KOPT-K1 (cell line): ENCODE results near the gene SLC25A26.

Source experiments
- H3K27ac ChIP-seq: fragments of 200-600 bp; sonication (generic); 2 replicates; pipeline ENCODE4 v1.5.1; 2016; ENCODE audit warnings: antibody characterized with exemption, mild to moderate bottlenecking, low read depth, low read length; ENCODE audit not compliant: poor library complexity, severe bottlenecking
- H3K36me3 ChIP-seq: fragments of 200-600 bp; sonication (generic); 2 replicates; pipeline ENCODE4 v1.5.1; 2017; ENCODE audit warnings: antibody characterized with exemption, mild to moderate bottlenecking, low read length, moderate library complexity; ENCODE audit not compliant: insufficient read depth
- H3K9me3 ChIP-seq: fragments of 200-600 bp; sonication (generic); 2 replicates; pipeline ENCODE4 v1.5.1; 2017; ENCODE audit warnings: antibody characterized with exemption, low read length, mild to moderate bottlenecking; ENCODE audit not compliant: insufficient read depth, poor library complexity, severe bottlenecking

SLC25A26 gene

DNA sequence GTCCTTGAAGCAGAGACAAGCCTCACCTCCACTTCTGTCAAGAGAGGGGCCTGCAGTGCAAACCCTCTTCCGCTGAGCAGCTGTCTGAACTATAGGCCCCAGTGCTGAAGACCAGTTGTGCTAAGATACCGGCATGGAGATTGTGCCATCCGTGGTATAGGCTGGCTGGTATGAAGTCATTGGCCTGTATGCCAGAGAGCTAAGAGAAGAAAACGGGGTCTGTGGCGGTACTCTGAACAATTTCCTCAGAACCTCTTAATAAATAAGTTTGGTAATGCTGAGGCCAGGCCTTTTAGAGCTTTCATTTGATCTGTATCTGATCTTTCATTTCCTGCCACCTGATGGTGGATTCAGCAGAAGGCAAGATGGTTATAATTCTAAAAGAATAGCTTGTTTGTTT, 157.0 kb downstream of the SLC25A26 start:
- Histone ChIP-seq H3K27ac (peak overlapping the region; percentile 63), H3K36me3 (peaks cover 46% of the 10 kb centered on the region), H3K9me3 (no peaks in the 10 kb centered on the region)

DNA sequence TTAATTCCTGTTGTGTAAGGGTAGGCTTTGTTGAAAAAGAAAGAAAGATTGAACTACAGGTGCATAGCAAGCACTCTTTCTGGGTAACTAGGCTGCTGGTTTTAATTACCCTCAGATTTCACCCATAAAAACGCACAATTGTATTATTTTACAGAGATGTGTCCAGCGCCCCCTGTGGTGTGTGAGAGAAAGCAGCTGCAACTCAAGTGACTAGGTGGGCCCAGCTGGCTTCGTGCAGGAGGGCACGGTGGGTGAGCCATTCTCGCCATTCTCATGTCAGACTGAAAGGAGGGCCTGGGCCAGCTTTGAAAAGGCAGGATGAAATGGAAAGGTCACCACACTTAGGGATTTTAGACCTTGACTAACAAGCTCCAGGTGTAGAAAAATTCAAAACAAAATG, 157.5 kb downstream of the SLC25A26 start:
- Histone ChIP-seq H3K36me3 (peaks cover 51% of the 10 kb centered on the region), H3K27ac (peak overlapping the region; percentile 63), H3K9me3 (no peaks in the 10 kb centered on the region)

DNA sequence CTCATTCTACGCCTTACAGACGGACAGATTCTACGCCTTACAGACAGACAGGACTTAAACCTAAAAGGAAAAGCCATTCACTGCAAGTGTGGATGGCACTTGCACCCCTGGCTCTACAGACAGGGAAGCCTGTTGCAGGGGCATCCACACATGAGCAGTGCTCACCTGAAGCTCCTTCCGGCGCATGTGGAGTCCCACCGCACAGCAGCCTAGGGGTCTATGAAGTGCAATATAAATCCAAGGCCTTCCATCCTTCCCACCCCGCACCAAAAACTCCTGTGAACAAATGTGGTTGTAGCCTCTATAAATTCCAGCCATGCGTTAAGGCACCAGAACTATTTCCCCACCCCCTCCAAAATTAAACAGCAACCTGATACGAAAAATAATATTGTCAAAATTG, 158.8 kb downstream of the SLC25A26 start:
- H3K36me3 ChIP-seq: peaks cover 64% of the 10 kb centered on the region

DNA sequence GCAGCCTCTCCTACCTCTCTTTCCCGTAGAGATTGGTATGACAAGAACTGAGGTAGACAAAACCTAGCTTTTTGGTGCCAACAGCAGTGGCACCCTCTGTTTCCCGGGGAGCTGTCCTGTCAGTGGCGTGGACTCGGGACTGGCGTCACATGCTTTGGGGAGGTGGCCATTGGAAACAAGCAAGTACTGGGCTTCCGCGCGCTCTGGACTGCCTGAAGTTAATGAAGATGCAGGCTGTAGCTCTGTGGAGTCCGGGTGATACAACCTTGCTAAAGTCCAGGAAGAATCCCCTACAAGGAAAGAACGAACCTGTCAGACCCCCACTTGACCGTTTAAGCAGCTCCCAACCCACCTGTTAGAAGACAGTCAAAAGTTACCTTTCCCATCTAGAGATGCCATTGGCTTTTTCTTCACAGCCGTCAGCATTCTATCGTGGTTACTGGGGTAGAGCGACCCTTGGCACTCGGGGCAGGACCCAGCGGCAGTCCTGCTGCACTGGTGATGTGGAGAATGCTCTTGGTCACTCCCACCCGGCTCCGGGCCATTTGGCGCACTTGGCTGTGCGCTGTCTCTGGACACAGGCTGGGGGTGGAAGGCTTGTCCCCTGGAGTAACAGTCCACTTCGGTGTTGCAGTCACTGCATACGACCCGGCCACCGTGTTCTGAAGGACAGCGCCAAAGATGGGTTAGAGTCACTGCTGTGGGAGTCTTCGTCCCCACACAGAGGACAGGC, 159.6 kb downstream of the SLC25A26 start:
- Histone ChIP-seq H3K36me3 (peaks cover 72% of the 10 kb centered on the region), H3K9me3 (peaks cover 7% of the 10 kb centered on the region)

More for the DNA sequence above, 158.8 kb downstream of the SLC25A26 start:
- H3K9me3 ChIP-seq: no peaks in the 10 kb centered on the region
- H3K27ac ChIP-seq: no peak overlapping the region

DNA sequence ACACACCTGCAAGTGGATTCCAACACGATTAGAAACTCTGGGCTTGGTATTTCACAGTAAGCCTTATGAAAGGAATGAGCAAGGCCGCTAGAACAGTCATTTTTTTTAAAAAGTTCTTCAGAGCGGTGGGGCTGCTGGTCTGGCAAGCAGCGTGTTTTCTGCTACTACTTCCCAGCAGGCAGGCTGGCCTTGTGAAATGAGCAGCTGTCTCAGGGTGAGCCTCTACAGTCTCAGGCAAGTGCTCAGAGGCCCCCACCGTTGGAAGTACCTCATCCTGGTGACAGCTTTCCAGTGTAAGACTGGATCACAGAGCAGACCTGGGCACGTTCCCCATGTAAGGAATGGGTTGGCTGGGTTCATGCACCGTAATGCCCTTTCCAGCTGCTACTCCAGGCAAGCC, 160.8 kb downstream of the SLC25A26 start:
- peaks cover 19% of the 10 kb centered on the region for H3K9me3 ChIP-seq
- H3K36me3 ChIP-seq: peaks cover 80% of the 10 kb centered on the region
- H3K27ac ChIP-seq: no peak overlapping the region

More for the DNA sequence above, 159.6 kb downstream of the SLC25A26 start:
- no peak overlapping the region for H3K27ac ChIP-seq

DNA sequence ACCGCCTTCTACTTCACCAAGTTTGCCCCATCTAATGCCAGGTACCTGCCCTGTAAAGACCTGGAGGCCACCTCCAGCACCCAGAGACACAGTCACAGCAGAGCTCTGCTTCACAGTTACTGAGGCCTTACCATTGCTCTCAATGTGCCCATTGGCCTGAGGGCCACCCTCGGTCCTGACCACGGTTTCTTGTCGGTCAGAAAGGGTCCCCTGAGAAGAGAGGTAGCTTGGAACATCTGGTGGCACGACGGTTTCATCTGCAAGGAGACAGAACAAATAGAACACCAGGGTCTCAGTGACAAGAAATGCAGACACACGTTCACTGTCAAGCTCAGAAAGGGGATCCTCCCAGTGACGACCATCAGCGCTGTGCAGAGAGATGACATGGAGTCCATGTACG, 161.3 kb downstream of the SLC25A26 start:
- Histone ChIP-seq H3K36me3 (peaks cover 85% of the 10 kb centered on the region), H3K9me3 (peaks cover 23% of the 10 kb centered on the region), H3K27ac (no peak overlapping the region)

DNA sequence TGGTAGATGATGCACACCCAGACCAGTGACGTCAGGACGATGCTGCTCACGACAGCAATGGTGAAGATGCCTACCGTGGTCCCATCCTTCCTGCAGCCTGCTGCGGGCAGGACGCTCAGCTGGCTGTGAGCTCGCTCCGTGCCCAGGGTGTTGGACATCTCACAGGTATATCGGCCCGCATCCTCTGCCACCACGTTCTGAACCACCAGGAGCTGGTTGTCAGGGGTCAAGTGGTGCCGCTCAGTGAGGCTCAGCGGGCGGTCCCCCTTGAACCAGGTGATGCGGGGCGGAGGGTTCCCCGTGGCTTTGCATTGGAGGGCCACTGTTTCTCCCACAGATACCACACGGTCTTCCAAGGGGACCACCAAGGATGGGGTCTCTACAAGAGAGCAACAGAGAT, 162.2 kb downstream of the SLC25A26 start:
- H3K36me3 ChIP-seq: peaks cover 87% of the 10 kb centered on the region
- peaks cover 24% of the 10 kb centered on the region for H3K9me3 ChIP-seq
- H3K27ac ChIP-seq: no peak overlapping the region

DNA sequence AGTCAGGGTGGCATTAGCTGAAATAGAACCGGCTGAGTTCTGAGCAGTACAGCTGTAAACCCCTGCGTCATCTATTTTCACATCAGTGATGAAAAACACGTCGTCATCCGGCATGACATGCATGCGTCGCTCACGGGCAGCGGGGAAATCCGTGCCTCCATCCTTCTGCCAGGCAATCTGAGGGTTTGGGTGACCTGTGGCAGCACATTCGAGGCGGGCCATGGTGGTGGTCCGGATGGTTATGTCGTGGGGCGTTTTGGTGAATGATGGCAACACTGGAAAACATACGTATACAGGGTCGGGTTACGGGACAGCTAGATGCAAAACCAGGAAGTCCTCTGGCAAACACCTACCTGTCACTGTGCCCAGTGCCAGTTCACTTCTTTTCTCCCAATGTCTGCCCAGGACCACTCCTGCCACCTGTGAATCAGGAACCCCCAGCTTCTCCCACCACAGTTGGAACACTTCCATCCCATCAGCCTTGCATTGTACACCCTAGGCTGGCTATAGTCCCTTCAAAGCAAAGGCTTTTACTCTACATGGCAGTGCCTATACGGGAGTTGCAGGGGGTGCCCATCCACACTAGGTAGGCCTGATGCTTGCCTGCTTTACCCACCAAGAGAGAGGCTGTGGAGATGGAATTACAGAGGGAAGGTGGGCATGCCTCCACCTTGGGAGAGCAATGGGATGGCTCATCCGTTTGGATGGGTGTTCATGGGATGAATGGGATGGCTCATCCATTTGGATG, 163.4 kb downstream of the SLC25A26 start:
- peaks cover 24% of the 10 kb centered on the region for H3K9me3 ChIP-seq
- no peak overlapping the region for H3K27ac ChIP-seq
- H3K36me3 ChIP-seq: peaks cover 82% of the 10 kb centered on the region

DNA sequence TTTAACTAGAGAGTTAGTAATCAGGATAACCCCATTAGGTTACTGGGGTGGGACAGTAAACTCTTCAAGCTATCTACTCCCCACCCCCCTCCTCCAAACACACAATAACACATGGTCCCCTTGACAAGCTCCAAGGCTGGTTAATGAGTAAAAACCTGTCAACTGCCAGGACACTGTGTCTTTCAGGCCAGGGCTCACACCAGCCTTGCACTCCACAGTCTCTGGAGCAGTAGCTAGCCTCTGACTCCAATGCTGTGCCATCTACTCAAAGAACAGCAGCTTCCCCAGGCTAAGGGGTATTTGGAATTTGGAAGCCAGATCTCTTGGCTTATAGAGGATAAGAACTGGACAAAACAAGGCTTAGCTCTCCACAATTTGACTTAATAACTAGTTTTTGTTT, 164.3 kb downstream of the SLC25A26 start:
- no peak overlapping the region for H3K27ac ChIP-seq
- peaks cover 24% of the 10 kb centered on the region for H3K9me3 ChIP-seq
- peaks cover 73% of the 10 kb centered on the region for H3K36me3 ChIP-seq

DNA sequence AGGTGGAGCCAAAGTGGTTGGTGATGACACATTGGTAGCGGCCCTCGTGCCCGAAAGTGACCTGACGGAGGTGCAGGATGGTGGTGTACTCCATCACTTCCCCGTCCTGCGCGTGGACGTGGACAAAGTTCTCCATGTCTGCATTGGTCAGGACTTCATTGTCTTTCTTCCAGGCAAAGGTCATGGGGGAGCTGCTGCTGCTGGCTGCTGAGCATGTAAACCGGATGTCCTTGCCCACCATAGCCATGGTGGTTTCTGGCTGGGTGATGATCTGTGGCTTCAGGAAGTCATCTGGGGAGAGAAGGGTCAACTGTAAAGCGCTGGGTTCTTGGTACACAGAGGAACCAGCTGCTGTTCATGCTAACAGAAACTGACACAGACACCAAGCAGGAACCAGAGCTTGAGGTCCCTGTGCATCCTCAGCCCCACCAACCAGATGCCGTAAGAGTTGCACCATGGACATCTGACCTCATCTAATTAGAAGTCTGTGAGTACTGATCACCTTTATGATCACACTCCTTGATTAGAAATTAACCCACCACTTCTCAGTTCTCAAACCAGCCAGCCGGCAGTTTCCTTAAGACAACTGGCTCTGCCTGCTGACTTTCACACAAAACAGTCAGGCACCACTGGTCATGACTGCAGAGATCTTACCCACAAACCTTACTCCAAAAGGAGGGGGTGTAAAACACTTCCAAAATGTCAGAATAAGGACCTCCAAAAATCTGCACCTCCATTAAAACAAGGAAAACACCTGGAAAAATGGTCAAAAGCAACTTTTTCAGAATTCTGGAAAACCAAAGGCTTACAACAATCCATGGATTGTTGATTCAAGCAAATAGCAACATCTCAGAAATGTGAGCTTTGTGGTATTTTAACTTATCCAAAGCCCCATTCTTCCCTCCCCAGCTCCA, 165.5 kb downstream of the SLC25A26 start:
- peaks cover 61% of the 10 kb centered on the region for H3K36me3 ChIP-seq
- H3K9me3 ChIP-seq: peaks cover 24% of the 10 kb centered on the region
- no peak overlapping the region for H3K27ac ChIP-seq

DNA sequence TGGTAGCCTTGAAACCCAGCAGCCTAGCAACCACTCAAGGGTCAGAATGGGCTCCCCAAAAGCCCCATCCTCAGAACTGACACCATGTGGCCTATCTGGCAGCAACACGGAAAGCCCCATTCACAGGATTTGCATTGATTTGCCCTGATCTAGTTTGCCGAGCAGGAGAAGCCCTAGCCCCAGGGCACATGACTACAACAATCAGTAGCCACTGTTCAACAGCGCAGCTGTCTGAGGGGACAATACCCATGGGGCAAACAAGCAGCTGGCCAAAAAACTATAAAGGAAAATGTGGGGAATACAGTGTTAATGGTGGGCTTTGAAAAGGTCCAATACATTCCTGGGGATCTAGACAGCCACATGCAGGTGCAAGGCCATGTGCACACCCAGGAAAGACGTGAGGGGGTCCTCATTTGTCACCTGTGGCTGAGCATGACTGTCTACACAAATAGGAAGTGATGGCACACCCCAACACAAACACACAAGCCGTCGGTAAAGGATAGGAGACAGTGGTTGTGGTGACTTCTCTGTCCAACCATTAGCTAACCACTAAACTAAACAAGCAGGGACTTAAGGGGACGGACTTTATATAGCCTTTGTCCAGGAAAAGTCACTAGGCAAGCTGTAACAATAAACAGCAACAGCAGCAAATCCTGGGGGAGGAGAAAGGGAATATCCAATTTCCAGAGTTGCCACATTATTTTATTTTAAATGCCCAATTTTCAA, 166.3 kb downstream of the SLC25A26 start:
- Histone ChIP-seq H3K27ac (no peak overlapping the region), H3K9me3 (peaks cover 24% of the 10 kb centered on the region), H3K36me3 (peaks cover 53% of the 10 kb centered on the region)

DNA sequence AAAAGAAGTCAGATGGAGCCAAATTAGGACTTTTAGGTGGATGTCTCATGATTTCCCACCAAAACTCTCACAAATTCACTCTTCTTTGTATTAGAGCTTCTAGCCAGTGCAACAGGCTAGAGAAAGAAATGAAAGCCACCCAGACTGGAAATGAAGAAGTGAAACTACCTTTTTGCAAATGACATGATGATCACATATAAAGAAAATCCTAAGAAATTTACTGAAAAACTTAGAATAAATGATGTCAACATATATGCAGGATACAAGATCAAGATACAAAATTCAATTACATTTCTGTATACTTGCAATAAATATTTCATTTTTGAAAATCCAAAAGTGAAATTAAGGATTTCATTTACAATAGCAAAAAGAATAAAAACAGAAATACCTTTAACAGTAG, 169.2 kb downstream of the SLC25A26 start:
- peaks cover 21% of the 10 kb centered on the region for H3K9me3 ChIP-seq
- peaks cover 23% of the 10 kb centered on the region for H3K36me3 ChIP-seq
- no peak overlapping the region for H3K27ac ChIP-seq

DNA sequence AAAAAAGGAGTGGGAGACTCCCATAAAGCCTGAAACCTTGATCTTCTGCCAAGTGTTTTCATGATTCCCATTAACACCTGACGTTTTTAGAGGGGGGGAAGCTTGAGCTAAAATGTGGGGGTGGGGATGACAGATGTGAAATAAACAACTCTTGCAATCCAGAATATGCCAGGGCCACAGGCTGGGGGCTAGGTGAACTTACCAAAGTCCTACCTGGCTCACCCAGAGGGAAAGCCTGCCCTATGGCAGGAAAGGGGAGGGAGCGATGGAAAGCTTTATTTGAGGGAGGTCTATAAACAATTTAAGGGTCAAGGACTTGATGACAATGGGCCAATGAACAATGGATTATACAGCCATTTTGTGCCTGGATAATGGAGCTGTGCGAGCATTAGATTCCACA, 171.7 kb downstream of the SLC25A26 start:
- Histone ChIP-seq H3K27ac (peak overlapping the region; percentile 78), H3K36me3 (no peaks in the 10 kb centered on the region), H3K9me3 (no peaks in the 10 kb centered on the region)

DNA sequence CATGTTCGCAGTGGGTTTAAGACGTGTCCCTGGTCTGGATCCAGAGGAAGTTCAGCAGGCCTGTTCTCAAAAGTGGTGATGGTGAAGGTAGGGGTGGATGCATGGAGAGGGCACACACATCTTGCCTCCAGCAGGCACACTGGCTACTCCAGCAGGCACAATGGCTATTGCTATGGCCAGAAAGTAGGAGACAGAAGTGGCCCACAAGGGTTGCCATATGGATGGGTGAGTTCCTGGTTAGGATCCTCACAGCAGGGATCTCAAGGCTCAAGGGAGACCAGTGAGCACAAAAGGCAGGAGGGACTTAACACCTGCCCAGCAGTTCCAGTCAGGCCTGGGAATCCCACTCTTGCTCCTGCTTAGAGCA, 172.1 kb downstream of the SLC25A26 start:
- Histone ChIP-seq H3K36me3 (no peaks in the 10 kb centered on the region), H3K27ac (peak overlapping the region; percentile 78), H3K9me3 (no peaks in the 10 kb centered on the region)
